Measurements from ENCODE around the gene ZHX3. TPM values are rescaled to one million over a fixed set of nuclear protein-coding genes. Genes with fewer than 3 reads are reported as not detected.

The ZHX3 gene
- total and polyA plus RNA-seq, 10 of the 15 experiments (the other 5 are each of a cell fraction or from before 2014, with no cell fraction given) = 1.3 to 14.0 (median 5.0) TPM

GRCh38 chr20:41175727-41176330 lies 141.7 kb downstream of the ZHX3 start:
- in situ Hi-C loops (cut with MboI) = no loop called here
- Histone ChIP-seq H3K27me3 (replicated peaks in 1 of 2; ENCODE audit: control insufficient read depth in 2 of 2, insufficient read depth in 2 of 2, low read length in 1 of 2) (no peaks in the 10 kb centered on the region), H3K4me1 (ENCODE audit: control insufficient read depth, insufficient read depth, low read length) (no peaks in the 10 kb centered on the region), H3K27ac (ENCODE audit: control insufficient read depth, insufficient read depth) (no peak overlapping the region), H3K9ac (ENCODE audit: control insufficient read depth, insufficient read depth, low read length) (no peak overlapping the region), H3K9me3 (replicated peaks; ENCODE audit: control insufficient read depth, insufficient read depth, low read length) (no peaks in the 10 kb centered on the region), H3K4me2 (ENCODE audit: control insufficient read depth, insufficient read depth) (no peak overlapping the region), H3K4me3 (no peak overlapping the region), H3K79me2 (ENCODE audit: control insufficient read depth, insufficient read depth, low read length) (no peaks in the 10 kb centered on the region), H4K20me1 (ENCODE audit: control insufficient read depth, insufficient read depth) (no peaks in the 10 kb centered on the region), H2AFZ (ENCODE audit: control insufficient read depth, low read depth, low read length) (no peak overlapping the region), H3K36me3 (ENCODE audit: control insufficient read depth in 2 of 2, insufficient read depth in 2 of 2, low read length in 1 of 2) (peaks cover 23 to 27% of the 10 kb centered on the region in 2 experiments; a peak in 3 of 4 replicates)
- no peak for DNase-seq (ENCODE audit: low read depth, low spot score)
- no TSS peak for BruUV-seq (replicated peaks)
- CTCF ChIA-PET = interaction anchor here (0.8 to 4.4 kb wide), 5 partner anchors 14 to 59 kb away, joined by 3 to 17 read pairs (median 5); no protein-coding TSS in a partner anchor
- no peak for FAIRE-seq
- POLR2A ChIA-PET = no interaction called here
- ATAC-seq = no peak
- 97% methylated on average over 7 of the region's 7 CpGs for WGBS (ENCODE audit: insufficient coverage, insufficient replicate concordance, low lambda C conversion rate, missing lambda C conversion rate)
- intact Hi-C loops (cut with micrococcal nuclease; ENCODE audit: unreplicated experiment) = no loop called here
- RAD21 ChIA-PET (ENCODE audit: unreplicated experiment) = interaction anchor here (0.8 to 1.5 kb wide), 2 partner anchors 8 to 74 kb away, joined by 3 read pairs; no protein-coding TSS in a partner anchor
- TF ChIP-seq ZNF217 (IDR thresholded peaks at IDR 0.05) (no peak), MEF2B (IDR thresholded peaks at IDR 0.05; ENCODE audit: partially characterized antibody, poor library complexity, severe bottlenecking) (no peak), ZZZ3 (IDR thresholded peaks at IDR 0.05; ENCODE audit: control insufficient read depth, insufficient read length, low read depth) (no peak), GATAD2B (conservative IDR thresholded peaks at IDR 0.05; ENCODE audit: low read depth) (no peak), SUPT20H (IDR thresholded peaks at IDR 0.05; ENCODE audit: borderline replicate concordance, control insufficient read depth, low read depth, low read length) (no peak), SMAD1 (IDR thresholded peaks at IDR 0.05; ENCODE audit: low read depth, partially characterized antibody) (no peak)
- SMC1A ChIA-PET (ENCODE audit: uncharacterized antibody, unreplicated experiment) = interaction anchor here (0.5 to 2.1 kb wide), 5 partner anchors 14 to 162 kb away, joined by 3 to 7 read pairs (median 4); no protein-coding TSS in a partner anchor

DNA sequence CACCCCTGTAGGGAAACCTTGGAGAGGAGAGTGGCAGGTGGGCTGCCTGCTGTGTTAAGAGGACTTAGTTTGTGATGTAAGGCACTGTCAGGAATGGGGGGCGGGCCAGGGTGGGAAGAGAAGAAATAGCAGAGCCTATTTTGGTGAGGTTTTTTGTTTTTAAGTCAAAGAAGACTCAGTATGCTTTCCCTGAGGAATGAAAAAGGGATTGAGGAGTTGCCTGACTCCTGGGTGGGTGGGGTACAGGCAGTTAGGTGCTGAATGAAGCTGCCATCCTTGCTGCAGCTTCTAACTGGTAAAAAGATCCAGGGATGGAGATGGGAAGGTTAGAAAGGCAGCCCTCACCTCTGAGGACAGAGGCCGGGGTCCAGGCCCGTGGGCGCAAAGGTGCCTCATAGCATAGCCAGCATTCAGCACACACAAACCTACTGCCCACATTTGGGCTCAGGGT lies 142.3 kb downstream of the ZHX3 start:
- Histone ChIP-seq H3K9ac (ENCODE audit: control insufficient read depth, insufficient read depth, low read length) (no peak overlapping the region), H3K27ac (ENCODE audit: control insufficient read depth, insufficient read depth) (no peak overlapping the region), H3K79me2 (ENCODE audit: control insufficient read depth, insufficient read depth, low read length) (no peaks in the 10 kb centered on the region), H3K27me3 (replicated peaks in 1 of 2; ENCODE audit: control insufficient read depth in 2 of 2, insufficient read depth in 2 of 2, low read length in 1 of 2) (no peaks in the 10 kb centered on the region), H3K36me3 (ENCODE audit: control insufficient read depth in 2 of 2, insufficient read depth in 2 of 2, low read length in 1 of 2) (peaks cover 27 to 31% of the 10 kb centered on the region in 2 experiments; a peak in 3 of 4 replicates), H3K9me3 (replicated peaks; ENCODE audit: control insufficient read depth, insufficient read depth, low read length) (no peaks in the 10 kb centered on the region), H4K20me1 (ENCODE audit: control insufficient read depth, insufficient read depth) (no peaks in the 10 kb centered on the region), H3K4me2 (ENCODE audit: control insufficient read depth, insufficient read depth) (no peak overlapping the region), H2AFZ (ENCODE audit: control insufficient read depth, low read depth, low read length) (no peak overlapping the region), H3K4me1 (ENCODE audit: control insufficient read depth, insufficient read depth, low read length) (no peaks in the 10 kb centered on the region), H3K4me3 (no peak overlapping the region)
- FAIRE-seq = no peak
- RAD21 ChIA-PET (ENCODE audit: unreplicated experiment) = interaction anchor here (0.8 kb wide), 1 partner anchor 75 kb away, joined by 3 read pairs; no protein-coding TSS in a partner anchor
- SMC1A ChIA-PET (ENCODE audit: uncharacterized antibody, unreplicated experiment) = interaction anchor here (0.5 to 2.1 kb wide), 4 partner anchors 14 to 163 kb away, joined by 3 to 7 read pairs (median 4); no protein-coding TSS in a partner anchor
- in situ Hi-C loops (cut with MboI) = no loop called here
- ATAC-seq = no peak
- no TSS peak for BruUV-seq (replicated peaks)
- POLR2A ChIA-PET = no interaction called here
- no peak for DNase-seq (ENCODE audit: low read depth, low spot score)
- WGBS (ENCODE audit: insufficient coverage, insufficient replicate concordance, low lambda C conversion rate, missing lambda C conversion rate) = 80% methylated on average over 4 of the region's 4 CpGs
- intact Hi-C loops (cut with micrococcal nuclease; ENCODE audit: unreplicated experiment) = no loop called here
- CTCF ChIA-PET = interaction anchor here (0.6 to 4.4 kb wide), 7 partner anchors 18 to 1328 kb away, joined by 3 to 17 read pairs (median 4); no protein-coding TSS in a partner anchor
- TF ChIP-seq CBX5 (IDR thresholded peaks at IDR 0.05; ENCODE audit: low read depth) (no peak), ZBED1 (IDR thresholded peaks at IDR 0.05; ENCODE audit: borderline replicate concordance) (no peak), BACH1 (IDR thresholded peaks at IDR 0.05; ENCODE audit: borderline replicate concordance) (no peak), BHLHE40 (IDR thresholded peaks at IDR 0.05; ENCODE audit: borderline replicate concordance in 1 of 2, low read depth in 2 of 2, low read length in 1 of 2) (no peak), ZBTB11 (CRISPR knock-in tag; IDR thresholded peaks at IDR 0.05) (no peak), SPI1 (IDR thresholded peaks at IDR 0.05; ENCODE audit: borderline replicate concordance, insufficient read depth, low read depth, low read length) (no peak), GATAD2B (conservative IDR thresholded peaks at IDR 0.05; ENCODE audit: low read depth) (no peak)
